ENCODE results near the gene COA8.
"Not testable (repeated sequence)": the region's sequence is repeated elsewhere in the genome, so short reads cannot be mapped to it uniquely, and the experiment has no call there.

COA8 gene

DNA sequence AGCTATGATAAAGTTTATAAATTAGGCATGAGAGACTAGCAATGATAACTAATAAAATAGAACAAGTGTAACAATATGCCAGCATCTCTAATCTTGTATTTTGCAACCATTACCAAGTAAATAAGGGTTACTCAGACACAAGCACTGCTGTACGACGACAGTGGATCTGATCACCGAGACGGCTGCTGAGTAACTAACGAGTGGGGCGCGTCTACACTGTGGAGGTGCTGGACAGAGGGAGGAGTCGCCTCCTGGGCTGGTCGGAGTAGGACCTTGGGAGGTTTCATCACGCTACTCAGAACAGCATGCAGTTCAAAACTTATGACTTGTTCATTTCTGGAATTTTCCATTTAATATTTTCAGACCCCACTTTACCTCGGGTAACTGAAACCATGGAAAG, 18.4 kb downstream of the COA8 start:
- DNase-seq = no peak

DNA sequence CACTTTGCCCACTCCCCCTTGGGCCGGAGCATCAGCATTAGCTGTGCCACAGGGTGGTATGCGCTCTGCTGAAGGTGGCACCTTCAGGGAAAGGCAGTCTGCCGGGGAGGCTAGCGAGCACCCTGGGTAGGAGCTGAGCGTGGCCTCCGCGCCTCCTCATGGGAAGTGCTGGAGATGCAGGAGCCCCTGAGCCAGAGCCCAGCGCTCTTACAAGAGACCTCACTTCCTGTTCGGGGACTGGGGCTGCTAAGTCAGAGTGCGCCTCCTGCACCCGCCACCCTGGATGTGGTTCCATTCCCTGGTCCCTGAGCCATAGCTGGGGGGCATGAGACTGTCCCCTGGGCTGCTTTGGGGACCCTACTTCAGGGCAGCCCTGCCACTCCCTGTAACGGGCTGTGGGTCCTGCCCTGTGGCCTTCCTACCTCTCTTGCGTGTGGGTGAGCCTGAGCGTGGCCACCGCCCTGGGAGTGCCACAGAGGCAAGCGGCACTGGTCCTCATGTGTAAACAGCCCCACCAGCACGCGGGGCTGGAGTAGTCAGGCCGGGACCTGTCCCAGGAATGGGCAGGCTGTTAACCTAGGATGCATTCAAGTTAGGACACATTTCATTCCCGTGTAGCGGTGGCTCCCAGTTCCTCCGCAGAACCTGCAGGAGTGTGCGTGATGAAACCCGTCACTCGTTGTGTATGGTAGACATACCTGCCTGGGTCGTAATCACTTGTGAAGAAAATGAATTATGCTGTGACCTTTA, 19.4 kb downstream of the COA8 start:
- DNase-seq = no peak

DNA sequence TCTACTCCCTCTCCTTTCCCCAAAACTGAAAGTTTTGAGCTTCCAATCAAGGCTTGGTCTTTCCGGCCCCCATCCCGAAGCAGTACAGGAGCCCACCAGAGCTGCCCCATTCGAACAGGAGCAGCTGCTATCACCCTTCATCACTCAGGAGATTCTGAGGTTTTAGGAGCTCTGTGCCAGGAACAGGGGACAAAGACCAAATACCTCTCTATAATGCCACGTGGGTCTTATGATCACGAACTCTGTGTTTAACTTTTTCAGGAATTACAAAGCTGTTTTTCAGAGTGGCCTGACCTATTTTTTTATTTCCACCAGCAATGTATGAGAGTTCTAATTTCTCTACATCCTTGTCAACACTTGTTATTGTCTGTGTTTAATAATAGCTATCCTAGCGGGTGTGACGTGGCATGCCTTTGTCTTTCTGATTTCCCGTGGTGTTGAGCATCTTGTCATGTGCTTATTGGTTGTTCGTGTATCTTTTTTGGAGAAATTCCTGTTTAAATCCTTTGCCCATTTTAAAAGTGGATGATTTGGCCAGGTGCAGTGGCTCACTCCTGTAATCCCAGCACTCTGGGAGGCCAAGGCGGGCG, 21.7 kb downstream of the COA8 start:
- no peak for DNase-seq

DNA sequence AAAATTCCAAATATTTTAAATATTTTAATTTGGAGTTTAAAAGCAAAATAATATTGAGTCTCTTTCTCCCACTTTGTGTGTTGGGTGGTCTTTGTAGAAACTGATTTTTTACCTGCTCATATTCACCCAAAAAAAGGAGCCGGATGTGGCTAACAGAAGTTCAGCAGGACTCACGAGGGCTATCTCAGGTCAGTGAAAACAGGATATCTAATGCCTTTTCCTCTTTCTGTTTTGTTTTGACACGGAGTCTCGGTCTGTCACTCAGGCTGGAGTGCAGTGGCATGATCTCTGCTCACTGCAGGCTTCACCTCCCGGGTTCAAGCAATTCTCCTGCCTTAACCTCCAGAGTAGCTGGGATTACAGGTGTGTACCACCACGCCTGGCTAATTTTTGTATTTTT, 30.8 kb downstream of the COA8 start:
- DNase-seq = no peak

DNA sequence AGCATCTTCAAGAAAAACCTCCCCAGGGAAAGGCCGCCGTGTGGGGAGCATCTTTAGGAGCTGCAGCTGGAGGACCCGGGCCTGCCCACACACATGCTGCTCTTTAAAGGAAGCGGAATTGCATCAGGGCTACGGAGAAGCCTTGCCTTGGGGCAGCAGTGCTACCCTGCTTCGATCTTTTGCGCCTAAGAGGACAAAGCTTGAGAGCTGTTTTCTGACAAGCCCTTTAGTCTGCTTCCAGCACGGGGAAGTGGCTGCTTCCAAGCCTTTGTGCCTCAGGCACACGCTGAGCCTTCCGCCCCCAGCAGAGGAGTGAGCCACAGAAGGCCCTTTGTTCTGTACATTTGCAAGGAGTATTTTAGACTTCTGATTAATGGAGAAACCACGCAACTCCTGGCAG, 31.5 kb downstream of the COA8 start:
- no peak for DNase-seq

DNA sequence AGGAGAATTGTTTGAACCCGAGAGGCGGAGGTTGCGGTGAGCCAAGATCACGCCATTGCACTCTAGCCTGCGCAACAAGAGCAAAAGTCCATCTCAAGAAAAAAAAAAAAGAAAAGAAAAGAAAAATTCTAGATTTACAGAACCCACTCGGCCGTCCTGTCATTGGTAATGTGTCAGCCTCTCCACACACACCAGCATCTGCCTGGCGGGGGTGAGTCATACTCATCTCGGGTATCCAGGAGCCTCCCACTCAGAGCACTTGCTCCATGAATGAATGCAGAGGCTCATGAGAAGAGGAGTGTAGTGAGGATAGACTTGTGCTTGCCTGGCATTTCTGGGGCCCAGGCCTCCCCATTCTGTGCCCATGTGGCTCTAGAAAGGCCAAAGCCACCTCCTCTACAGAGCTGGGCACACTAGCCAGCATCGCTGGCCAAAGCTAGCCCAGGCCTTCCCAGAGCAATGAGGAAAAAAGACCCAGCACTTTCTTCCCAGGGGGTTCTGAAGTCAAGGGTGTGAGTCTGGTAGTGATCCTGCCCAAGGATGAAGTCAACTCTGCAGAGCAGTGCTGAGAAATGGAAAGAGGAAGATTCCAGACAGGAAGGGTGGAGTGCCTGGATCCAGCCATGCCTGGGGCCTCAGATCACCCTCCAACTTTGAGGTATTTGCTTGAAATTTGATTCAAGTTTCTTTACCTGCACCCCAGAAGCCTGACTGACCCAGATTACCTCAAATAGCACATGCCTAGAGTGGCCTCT, 35.0 kb downstream of the COA8 start:
- DNase-seq = no peak

DNA sequence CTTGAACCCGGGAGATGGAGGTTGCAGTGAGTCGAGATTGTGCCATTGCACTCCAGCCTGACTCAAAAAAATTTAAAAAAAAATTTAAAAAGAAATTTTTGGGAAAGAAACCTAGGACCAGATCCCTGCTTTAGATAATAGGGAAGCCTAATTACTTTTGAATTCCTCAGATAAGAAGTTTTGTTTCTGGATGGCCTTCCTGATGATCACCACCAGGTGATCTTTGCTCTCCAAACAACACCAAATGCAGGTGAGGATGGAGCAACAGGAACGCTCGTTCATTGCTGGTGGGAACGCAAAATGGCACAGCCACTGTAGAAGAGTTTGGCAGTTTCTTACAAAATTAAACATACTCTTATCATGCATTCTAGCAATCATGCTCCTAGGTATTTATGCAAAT, 37.7 kb downstream of the COA8 start:
- DNase-seq = no peak

DNA sequence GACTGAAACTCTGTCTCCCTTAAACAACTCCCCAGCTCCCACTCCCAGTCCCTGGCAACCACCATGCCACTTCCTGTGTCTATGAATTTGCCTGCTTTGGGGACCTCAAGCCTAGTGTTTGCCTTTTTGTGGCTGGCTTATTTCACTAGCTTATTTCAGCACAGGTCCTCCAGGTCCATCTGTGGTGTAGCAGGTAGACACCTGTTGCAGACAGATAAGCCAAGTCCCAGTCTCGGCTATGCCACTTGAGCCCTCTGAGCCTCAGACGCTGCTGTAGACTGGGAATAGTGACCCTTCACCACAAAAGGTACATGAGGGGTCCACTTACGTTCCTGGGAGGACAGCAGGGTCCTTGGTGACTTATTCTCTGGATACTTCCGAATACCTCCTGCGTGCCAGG, 41.9 kb downstream of the COA8 start:
- DNase-seq = no peak

DNA sequence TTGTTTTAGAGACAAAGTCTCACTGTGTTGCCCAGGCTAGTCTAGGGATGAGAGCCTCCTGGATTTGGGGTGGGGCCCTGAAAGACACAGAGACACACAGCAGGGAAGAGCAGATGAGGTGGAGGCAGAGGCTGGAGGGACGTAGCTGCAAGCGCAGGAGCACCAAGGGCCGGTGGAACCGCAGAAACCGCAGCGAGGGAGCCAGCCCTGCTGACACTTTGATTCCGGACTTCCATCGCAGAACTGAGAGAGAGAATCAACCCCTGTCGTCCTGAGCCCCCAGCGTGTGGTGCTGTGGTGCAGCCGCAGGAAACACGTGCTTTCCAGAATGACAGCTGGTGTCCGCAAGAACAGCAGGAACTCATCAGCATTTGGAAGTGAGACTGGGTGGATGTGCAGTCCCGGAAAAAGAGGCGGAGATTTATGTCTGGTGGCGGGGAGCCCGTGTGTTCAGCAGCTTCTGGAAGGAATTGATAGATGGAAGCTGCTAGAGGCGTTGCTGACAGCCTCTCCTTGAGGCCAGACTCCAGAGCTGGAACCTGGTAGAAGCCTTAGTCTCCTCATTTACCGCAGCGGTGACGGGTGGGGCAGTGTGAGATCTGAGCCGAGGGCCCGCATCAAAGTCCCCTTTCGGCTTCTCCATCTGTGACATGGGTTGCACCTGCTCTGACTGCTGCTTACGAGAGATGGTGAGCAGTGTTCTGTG, 44.4 kb downstream of the COA8 start:
- no peak for DNase-seq

DNA sequence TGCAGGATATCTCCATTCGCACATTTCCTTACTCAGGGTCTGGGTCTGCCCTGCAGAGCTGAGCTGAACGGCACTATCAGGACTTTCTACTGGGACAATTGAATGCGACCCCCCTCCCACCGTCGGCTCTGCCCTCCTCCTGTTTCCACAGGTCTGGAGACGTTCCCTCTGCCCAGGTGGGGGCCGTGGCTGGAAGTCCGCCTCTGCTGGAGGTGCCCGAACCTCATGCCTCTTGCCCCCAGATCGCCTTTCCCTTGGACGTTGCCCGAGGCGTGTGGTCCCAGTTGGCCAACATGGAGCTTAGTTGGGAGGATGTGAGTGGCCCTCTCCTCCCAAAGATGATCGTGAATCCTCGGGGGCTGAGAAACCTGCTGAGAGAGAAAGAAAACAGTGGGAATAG, 45.1 kb downstream of the COA8 start:
- DNase-seq = no peak

DNA sequence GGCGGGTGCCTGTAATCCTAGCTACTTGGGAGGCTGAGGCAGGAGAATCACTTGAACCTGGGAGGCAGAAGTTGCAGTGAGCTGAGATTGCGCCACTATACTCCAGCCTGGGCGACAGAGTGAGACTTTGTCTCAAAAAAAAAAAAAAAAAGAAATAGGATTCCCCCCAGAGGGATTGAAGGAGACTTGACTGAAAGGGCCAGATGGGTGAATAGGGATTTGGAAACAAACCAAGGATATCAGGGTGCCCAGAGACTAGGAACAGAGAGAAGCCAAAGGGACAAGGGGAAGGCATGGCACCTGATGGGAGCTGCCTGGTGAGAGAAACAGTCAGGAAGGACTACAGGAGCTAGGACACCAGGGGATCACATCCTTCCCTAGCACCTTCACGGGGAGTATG, 46.3 kb downstream of the COA8 start:
- not testable (repeated sequence) for DNase-seq

DNA sequence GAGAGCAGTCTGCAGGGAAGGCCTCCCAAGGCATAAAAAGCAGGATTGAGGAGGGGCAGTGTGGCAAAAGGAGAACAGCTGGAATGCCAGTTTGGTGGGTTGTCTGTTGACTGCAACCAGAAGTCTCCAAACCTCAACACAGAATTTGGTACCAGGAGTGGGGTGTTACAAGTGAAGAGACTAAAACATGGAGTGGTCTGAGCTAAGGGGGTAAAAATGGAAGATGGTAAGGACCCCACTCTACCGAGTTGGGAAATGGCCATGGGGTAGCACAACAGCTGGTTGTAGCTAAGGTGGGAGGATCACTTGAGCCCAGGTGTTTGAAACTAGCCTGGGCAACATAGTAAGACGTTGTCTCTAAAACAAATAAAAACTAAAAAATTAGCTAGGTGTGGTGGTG, 48.5 kb downstream of the COA8 start:
- no peak for DNase-seq

DNA sequence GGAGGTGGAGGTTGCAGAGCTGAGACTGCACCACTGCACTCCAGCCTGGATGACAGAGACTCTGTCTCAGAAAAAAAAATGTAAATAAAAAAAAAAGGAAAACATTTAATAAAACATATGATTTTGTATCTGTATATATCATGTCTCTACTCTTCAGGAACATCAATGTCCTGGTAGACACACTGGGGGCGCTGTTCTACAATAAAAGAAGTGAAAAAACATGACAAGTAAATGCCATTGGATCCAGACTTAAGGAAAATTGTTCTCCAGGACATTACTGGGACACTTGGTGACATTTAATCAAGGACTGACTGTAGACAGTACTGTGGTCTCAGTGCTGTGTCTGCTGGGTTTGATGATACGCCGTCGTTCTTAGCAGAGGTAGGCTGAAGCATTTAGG, 50.8 kb downstream of the COA8 start:
- no peak for DNase-seq

DNA sequence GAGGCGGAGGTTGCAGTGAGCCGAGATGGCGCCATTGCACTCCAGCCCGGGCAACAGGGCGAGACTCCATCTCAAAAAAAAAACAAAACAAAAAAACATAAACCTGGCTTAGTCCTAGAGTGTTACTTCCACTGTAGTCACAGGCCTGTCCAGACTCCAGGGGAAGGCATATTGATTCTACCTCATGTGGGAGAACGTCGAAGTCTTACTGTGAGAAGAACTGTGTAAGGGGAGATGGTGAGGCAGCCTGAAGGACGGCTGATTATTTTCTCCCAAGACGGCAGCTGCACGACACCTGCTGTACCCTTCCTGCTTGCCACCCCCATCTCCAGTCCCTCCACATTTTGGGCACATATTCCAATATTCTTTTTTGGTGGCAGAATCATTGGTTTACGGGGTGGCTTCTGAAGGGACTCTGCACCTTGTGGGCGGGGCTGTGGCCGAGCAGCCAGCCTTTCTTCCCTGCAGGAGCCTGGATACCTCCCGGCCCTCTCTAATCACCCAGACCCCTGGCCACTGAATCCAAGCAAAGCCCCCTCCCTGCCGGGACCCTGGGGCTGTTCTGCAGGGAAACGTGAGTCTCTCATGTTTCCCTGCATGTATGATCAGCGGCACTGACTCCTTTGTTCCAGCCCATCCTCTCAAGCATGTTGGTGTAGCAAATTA, 54.0 kb downstream of the COA8 start:
- no peak for DNase-seq

DNA sequence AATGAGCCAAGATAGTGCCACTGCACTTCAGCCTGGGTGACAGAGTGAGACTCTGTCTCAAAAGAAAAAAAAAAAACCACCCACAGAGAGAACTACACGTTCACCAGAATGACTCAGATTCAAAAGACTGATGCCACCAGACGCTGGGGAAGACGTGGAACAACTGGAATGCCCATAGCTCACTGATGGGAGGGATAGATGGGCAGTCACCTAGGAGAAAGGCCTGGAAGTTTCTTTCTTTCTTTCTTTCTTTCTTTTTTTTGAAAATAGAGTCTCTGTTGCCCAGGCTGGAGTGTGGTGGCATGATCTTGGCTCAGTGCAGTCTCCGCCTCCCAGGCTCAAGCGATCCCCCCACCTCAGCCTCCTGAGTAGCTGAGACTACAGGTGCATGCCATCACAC, 56.3 kb downstream of the COA8 start:
- no peak for DNase-seq

DNA sequence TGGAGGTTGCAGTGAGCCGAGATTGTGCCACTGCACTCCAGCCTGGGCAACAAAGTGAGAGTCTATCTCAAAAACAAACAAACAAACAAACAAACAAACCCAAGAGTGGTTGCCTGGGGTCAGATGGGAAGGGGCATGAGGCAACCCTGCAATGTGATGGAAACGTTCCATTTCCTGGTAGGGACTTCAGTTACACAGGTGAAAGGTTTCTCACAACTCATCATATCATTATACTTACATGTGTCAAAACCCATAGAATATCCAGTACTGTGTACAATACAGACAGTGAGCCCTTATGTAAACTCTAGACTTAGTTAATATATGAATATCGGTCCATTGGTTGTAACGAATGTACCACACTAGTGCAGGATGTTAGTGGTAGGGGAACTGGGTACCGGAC, 59.1 kb downstream of the COA8 start:
- no peak for DNase-seq

DNA sequence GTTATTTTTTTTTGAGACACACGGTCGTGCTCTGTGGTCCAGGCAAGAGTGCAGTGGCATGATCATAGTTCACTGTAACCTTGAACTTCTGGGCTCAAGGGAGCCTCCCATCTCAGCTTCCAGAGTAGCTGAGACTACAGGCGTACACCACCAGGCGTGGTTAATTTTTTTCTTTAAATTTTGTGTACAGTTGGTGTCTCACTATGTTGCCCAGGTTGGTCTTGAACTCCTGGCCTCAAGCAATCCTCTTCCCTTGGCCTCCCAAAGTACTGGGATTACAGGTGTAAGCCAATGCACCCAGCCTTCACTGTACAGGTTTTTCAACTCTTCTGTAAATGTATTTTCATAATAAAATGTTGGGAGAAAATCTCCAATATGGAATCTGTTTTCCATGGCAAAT, 60.5 kb downstream of the COA8 start:
- DNase-seq = no peak

DNA sequence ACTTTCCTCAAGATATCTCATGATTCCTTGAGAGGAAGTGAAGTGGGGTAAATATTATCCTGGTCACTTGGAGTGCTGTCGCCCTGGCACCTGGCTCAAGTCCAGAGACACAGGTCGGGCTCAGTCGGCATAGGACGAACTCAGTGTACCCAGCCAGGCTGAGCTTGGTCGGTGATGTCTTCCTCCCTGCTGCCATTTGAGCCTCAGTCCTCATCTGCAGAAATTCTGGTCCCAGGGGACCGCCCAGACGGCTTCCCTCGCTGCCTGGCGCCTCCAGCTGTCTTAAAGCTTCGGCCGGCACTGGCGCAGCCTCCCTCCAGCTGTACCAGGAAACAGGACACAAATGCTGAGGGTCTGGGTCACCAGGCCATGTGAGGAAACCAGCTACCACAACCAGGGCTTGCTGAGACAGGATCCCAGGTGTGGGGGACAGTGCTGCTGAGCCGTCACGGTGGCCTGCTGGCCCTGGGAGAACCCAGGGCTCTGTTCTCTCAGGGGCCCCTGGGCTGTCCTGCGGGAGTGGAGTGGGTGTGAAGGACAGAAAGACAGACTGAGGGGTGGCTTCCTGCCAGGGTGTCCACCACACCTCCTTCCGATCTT, 61.2 kb downstream of the COA8 start:
- no peak for DNase-seq

DNA sequence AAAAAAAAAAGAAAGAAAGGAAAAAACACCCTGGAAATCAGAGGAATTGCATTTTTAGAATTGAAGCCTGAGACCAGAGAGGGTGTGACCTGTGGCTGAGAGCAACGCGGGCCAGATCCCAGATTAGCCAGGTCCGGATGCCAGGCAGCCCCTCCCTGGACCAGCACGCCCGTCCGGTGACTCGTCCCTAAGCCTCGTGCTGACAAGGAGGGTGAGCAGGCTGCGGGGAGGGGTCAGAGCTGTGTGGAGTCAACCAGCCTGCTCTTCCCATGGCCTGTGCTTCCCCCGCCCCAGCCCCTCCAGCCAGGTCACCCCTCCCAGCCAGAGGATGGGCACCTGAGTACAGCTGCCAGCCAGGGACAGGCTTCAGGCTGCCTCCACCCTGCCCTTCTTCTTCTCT, 62.1 kb downstream of the COA8 start:
- no peak for DNase-seq

DNA sequence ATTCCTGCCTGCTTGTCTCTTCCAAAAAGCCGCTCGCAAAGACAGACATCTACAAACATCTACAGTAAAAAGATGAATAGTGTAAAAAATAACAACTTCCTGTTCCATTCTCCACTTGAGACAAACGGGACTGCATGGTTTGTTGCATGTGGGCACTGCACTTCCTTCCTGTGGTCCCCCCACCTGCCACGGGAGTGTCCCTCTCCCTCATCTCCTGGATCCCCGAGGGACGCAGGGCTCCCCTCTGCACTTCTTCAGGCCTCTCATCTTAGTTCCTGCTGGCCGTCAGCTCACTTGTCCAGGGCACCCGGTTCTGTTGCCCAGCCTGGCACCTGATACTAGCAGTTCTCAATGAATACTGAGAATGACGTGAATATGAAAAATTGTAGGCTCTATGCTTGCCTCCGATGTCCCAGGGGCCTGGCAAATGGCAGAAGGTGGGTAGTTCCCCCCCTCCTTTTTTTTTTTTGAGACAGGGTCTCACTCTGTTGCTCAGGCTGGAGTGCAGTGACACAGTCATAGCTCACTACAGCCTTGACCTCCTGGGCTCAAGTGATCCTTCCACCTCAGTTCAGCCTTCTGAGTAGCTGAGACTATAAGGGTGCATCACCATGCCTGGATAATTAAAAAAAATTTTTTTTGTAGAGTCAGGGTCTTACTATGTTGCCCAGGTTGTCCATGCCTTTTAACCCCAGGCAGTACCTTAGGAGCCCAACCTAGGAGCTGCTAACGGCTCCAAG, 62.8 kb downstream of the COA8 start:
- no peak for DNase-seq

DNA sequence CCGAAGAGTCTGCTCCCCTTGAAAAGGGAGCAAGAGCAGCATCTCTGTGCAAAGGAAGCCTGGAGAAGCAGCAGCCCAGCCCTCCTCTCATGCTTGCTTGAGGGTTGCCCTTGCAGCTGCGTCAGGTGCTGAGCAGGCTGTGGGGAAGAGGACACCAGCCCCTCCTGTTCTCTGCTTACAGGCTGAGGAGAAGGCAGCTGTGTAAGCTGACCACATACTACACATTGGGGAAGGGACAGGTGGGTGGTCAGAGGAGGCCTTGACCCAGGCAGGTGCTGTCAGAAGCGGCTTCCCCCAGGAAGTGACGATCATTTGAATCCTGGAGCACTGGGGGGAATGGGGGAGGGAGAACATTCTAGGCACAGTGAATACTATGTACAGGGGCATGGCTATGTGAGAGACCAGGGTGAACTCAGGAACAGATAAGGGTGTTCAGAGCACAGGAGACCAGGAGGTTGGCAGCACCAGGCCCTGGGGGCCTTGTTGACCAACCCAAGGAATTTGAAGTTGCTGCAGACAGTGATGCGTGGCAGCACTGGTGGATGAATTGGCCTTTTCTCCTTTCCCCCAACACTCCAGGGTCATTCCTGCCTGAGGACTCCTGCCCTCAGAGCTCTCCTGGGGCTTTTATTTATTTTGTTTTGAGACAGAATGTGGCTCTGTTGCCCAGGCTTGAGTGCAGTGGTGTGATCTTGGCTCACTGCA, 63.5 kb downstream of the COA8 start:
- DNase-seq = no peak
